ENCODE measurements around the gene ERFL.

Gene ERFL

GRCh38 chr19:41928221-41928683 is at the start of gene ERFL:
ERFL (minus strand) TSS chr19:41928449; CDS start chr19:41912919, 15,530 bp downstream.
- DNase-seq (ENCODE audit: extremely low read depth, low read depth), result no peak
- no peak for TF ChIP-seq CTCF (IDR thresholded peaks at IDR 0.05; ENCODE audit: low read depth, low read length, missing control alignments)
- peak within 1 kb of the TSS; percentile 28 for H3K4me3 ChIP-seq (replicated peaks; ENCODE audit: low read depth, low read length)

- no peak for DNase-seq (ENCODE audit: extremely low read depth, low read depth)
- H3K4me3 ChIP-seq (replicated peaks; ENCODE audit: low read depth, low read length), result no peak overlapping the region
- no peak for TF ChIP-seq CTCF (IDR thresholded peaks at IDR 0.05; ENCODE audit: low read depth, low read length, missing control alignments)
Measured at GRCh38 chr19:41977916-41978315, 49.7 kb upstream of the ERFL start.

- no peak for TF ChIP-seq CTCF (IDR thresholded peaks at IDR 0.05; ENCODE audit: low read depth, low read length, missing control alignments)
- DNase-seq (ENCODE audit: extremely low read depth, low read depth), result no peak
Measured at GRCh38 chr19:41974652-41975051, 46.4 kb upstream of the ERFL start.

GRCh38 chr19:41971363-41971762 is 43.1 kb upstream of the ERFL start:
- TF ChIP-seq CTCF (IDR thresholded peaks at IDR 0.05; ENCODE audit: low read depth, low read length, missing control alignments), result no peak
- no peak for DNase-seq (ENCODE audit: extremely low read depth, low read depth)
- H3K4me3 ChIP-seq (replicated peaks; ENCODE audit: low read depth, low read length), result no peak overlapping the region

More at GRCh38 chr19:41974652-41975051, 46.4 kb upstream of the ERFL start:
- no peak overlapping the region for H3K4me3 ChIP-seq (replicated peaks; ENCODE audit: low read depth, low read length)

GRCh38 chr19:41969772-41970458 is 41.7 kb upstream of the ERFL start:
- TF ChIP-seq CTCF (IDR thresholded peaks at IDR 0.05; ENCODE audit: low read depth, low read length, missing control alignments), result no peak
- no peak overlapping the region for H3K4me3 ChIP-seq (replicated peaks; ENCODE audit: low read depth, low read length)
- no peak for DNase-seq (ENCODE audit: extremely low read depth, low read depth)

- no peak for TF ChIP-seq CTCF (IDR thresholded peaks at IDR 0.05; ENCODE audit: low read depth, low read length, missing control alignments)
- no peak overlapping the region for H3K4me3 ChIP-seq (replicated peaks; ENCODE audit: low read depth, low read length)
- DNase-seq (ENCODE audit: extremely low read depth, low read depth), result no peak
Measured at GRCh38 chr19:41968751-41969595, 40.7 kb upstream of the ERFL start.
